Raji (cell line): ENCODE data around the gene SLC32A1.

Source experiments
- POLR2A ChIP-seq: IDR thresholded peaks from 2 replicates; pipeline ENCODE4 v1.6.1; 2011; ENCODE audit warnings: low read depth, low read length, control low read depth; ENCODE audit not compliant: insufficient read depth

Gene SLC32A1

DNA sequence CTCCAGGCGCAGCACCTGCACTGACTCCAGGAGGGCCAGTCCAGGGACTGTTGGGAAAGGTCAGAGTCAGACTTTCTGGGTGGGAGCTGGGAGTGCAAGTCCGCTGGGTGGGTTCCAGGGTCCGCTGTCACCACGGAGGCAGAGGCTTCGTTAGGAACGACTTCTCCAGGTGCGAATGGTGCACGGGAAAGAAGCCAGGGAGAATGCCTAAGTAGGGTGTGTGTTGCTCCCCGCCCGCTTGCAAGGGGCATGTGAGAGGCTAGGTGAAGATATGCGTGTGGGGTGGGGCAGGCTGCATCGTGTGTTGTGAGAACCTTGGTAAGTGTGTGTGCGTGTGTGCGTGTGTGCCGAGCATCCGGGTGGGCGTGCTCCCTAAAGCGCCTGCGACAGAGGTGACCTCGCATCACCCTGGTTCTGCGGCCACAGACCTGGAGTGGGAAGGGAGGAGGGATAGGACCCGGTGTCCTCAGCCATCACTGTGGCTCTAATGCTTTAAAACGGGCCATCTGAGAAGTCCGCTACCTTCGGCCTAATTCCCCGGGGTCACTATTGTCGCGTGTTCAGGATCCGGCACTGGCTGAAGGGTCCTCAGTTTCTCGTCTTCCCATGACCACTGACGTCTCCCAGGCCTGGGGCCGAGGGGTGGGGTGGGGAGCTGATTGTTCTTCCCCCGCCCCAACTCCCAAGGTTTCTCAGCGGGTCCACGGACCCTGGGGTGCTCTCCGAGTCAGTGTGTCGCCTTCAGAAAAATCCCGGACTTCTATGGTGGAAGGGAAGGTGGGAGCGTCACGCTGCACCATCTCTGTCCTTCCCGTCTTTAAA is 6.1 kb downstream of the SLC32A1 start:
- no peak for TF ChIP-seq POLR2A

- TF ChIP-seq POLR2A = no peak
Observed at GRCh38 chr20:38730989-38731737, 6.9 kb downstream of the SLC32A1 start.

DNA sequence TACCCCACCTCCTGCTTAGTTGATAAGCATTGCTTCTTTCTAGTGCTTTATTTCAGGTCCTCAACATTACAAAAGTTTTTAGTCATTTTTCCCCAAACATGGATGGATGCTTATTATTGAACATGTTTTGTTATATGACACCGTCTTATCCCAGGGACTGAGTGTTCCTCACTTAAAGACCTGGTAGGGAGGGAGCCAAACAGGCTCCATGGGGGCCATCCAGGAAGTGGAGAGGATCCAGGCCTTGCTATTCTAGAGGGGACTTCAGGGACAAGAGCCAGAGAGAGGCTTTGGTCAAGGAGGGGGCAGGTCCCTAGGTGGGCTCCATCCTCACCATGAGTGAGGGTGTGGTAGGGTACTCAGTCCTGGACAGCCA is 7.4 kb downstream of the SLC32A1 start:
- no peak for TF ChIP-seq POLR2A

- TF ChIP-seq POLR2A = no peak
Observed at GRCh38 chr20:38732981-38733380, 8.7 kb downstream of the SLC32A1 start.

- TF ChIP-seq POLR2A = no peak
Observed at GRCh38 chr20:38735172-38735571, 10.9 kb downstream of the SLC32A1 start.

- no peak for TF ChIP-seq POLR2A
Observed at GRCh38 chr20:38737887-38738286, 13.6 kb downstream of the SLC32A1 start.

DNA sequence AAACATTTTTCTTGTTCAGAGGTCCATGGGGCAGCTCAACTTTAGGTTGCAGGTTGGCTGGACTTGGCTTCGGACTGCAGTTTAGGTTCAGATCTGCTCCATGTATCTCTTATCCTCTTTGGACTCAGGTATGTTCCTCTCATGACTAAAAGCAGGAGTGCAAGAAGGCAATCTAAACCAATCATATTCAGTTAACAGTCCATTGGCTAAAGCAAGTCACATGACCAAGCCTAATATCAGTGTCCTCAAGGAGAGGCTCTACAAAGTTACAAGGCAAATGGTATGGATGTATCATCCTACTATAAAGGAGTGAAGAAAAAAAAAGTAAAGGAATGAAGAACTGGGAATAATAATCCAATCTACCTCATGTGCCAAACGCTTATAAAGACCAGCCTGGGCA is 21.5 kb downstream of the SLC32A1 start:
- TF ChIP-seq POLR2A = no peak

- no peak for TF ChIP-seq POLR2A
Observed at GRCh38 chr20:38747495-38748096, 23.3 kb downstream of the SLC32A1 start.

DNA sequence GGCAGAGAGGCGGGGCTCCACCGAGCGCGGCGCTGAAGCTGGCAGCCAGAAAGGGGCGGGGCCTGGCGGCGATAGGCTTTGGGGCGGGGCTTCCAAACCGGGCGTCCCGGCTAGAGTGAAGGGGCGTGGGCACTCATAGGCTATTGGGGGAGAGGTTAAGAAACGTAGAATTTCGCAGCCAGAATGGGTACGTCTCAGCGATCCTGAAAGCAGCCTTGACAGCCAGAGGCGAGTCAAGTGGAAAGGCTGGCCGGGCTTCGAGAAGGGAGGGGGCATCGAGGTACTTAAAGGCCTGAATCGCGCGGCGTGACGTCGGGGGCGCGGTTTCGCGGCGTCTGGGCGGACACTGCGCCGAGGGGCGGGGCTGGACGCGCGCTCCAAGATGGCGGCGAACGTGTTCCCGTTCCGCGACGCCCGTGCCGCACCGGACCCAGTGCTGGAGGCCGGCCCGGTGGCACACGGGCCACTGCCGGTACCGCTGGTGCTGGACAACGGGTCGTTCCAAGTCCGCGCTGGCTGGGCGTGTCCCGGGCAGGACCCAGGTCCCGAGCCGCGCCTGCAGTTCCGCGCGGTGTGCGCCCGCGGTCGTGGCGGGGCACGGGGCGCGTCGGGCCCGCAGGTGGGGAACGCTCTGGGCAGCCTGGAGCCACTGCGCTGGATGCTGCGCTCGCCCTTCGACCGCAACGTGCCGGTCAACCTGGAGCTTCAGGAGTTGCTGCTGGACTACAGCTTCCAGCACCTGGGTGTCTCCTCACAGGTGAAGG is 24.0 kb downstream of the SLC32A1 start, which contains the start of gene ACTR5:
TSS of gene ACTR5 (plus strand) at position 364 of the 764 bp plus-strand sequence. CDS start at position 383, 19 bp downstream.
- peak; percentile 85 for TF ChIP-seq POLR2A

GRCh38 chr20:38748861-38749149 is 24.5 kb downstream of the SLC32A1 start:
- no peak for TF ChIP-seq POLR2A

DNA sequence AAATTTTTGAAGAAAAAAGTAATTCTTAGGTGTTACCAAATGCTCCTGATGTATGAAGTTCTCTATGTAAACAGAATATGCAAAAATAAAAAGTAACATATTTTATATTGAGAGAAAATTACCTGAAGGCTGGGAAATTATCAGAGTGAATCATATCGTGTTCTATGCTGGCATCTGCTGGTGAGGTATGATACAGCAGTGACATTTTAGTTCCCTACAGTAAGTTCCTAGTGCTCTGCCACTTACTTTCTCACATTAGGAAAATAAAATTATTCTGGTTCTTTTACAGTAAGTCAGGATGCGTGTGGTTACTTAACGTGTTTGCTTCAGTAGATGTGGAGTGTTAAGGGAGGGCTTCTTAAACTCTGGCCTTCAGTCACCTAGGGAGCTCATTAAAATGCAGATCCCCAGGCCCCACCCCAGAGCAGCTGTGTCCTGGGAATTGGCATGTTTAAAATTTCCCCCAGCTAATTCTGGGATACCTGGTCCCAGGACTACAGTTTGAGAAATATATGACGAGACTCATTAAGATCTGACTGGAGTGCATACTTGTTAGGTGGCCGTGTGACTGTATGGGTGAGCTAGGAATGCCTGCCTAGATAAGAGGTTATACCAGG is 27.2 kb downstream of the SLC32A1 start:
- TF ChIP-seq POLR2A = no peak

DNA sequence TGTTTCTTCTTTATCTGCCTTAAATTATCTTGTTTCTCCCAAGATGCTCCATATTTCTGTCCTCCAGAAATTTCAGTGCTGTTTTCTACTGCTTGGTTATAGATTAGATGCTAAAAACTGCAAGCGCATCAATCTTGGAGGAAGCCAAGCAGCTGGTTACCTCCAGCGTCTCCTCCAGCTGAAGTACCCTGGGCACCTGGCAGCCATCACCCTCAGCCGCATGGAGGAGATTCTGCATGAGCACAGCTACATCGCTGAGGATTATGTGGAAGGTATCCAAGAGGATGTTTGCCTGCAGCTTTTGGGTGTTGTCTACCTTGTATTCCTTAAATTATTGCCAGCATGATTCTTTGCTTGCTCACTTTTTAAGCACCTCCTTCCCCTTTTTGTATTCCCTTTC is 27.7 kb downstream of the SLC32A1 start:
- TF ChIP-seq POLR2A = no peak

GRCh38 chr20:38754924-38755323 is 30.6 kb downstream of the SLC32A1 start:
- no peak for TF ChIP-seq POLR2A

DNA sequence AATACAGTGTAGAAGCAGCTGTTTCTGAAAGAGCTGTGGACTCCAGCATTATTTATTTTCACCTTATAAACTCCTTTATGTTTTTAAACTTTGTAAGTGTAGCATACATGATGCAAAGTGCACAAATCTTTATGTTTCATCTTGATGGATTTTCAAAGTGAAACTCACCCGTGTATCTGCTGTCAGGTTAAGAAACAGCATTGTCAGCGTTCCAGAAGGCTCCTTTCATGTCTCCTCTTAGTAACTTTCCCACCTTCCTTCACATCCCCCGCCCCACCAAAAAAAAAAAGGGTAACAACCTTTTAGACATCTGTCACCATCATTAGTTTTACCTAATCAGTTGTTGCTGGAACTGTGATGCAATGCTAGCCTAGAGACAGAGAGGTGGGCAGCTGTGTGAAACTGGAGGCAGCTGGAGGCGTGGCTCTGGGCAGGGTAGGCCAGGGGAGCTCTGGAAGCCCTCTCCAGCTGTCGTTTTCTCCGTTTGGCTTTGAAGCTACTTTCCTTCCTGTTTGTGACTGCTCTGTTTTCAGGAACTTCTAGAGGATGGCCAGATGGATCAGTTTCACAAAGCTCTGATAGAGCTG is 31.1 kb downstream of the SLC32A1 start:
- no peak for TF ChIP-seq POLR2A
